Activated gamma-delta T cell treated with Interleukin-2 at 50 U/mL for 16 hours (primary cell): Measurements from ENCODE around the gene SPATA33.
A peak's percentile ranks its signal among the peaks of the same experiment; 100 is the strongest.

Experiments used
- DNase-seq: peaks from one replicate; pipeline ENCODE4 v3.0.0-alpha.2; 2020

SPATA33 gene

GRCh38 chr16:89711601-89712273 lies 54.1 kb downstream of the SPATA33 start:
- peak; percentile 71 for DNase-seq

DNA sequence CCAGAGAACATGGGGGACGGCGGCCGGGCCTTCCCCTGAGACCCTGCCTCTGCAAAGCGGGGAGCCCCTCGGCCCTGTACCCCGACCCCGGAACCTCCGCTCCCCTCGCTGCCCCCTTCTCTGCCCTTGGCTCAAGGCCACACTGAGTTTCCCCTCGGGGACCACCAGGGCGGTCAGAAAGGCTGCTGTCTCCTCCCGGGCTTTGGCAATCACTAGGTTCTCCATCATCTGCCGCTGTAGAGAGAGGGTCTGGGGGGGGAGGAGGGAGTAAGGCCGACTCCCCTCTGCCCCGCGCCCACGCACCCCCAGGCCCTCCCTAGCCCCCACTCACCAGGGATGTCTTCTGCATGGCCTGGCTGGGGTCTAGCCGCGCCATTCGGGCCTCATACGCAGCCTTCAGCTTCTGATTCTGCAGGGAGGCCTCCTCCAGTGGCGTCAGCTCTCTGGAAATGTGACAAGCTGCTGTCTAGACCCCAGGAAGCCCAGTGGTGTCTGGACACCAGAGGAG lies 54.7 kb downstream of the SPATA33 start:
- DNase-seq, result no peak

GRCh38 chr16:89716493-89716892 lies 58.9 kb downstream of the SPATA33 start:
- no peak for DNase-seq

DNA sequence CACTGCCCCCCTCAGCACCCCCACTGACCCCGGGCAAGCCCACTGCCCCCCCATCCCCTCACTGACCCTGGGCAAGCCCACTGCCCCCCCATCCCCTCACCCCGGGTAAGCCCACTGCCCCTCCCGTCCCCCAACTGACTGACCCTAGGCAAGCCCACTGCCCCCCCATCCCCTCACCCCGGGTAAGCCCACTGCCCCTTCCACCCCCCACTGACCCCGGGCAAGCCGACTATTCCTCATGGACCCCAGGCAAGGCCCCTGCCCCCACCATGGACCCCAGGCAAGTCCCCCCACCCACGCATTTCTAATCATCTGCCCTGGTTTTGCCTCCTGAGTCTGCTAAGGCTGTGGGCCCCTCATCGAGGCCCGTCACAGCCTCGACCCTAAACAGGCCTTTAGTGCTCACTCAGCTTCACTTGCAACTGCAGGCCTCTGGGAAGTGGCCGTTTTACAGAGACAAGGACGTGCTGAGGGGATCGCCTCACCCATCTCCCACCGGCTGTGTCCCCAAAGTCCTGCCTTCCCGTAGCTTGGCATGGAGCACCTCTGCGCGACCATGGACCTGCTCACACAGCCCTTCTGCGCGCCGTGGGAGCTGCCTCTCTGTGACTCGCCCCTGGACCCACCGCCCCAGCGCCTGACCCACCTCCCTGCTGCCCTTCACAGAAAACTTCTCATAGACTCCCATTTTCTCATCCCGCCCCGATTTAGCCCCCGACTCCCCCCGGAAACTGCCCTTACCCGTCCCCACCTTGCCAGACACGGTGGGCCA lies 59.5 kb downstream of the SPATA33 start:
- DNase-seq, result no peak

GRCh38 chr16:89717688-89718505 lies 60.3 kb downstream of the SPATA33 start:
- no peak for DNase-seq
